Stimulated activated CD4-positive, alpha-beta T cell treated with anti-CD3 and anti-CD28 coated beads, Interleukin-15, amount 100 ng/mL, for 24 hours (primary cell): Measurements from ENCODE around the gene RNASE7.
"Not testable (repeated sequence)": the region's sequence is repeated elsewhere in the genome, so short reads cannot be mapped to it uniquely, and the experiment has no call there.

Experiments used
- DNase-seq: peaks from one replicate; pipeline ENCODE4 v3.0.0-alpha.2; 2020

Gene RNASE7

GRCh38 chr14:21041676-21042433, at the start of gene RNASE7:
TSS of gene RNASE7 (plus strand) at chr14:21042362. CDS start at chr14:21042993, 631 bp downstream.
- no peak for DNase-seq

GRCh38 chr14:20996521-20996920, 45.6 kb upstream of the RNASE7 start:
- DNase-seq: no peak

- DNase-seq: no peak
Observed at GRCh38 chr14:20997115-20997514, 45.0 kb upstream of the RNASE7 start.

GRCh38 chr14:20997564-20997963, 44.6 kb upstream of the RNASE7 start:
- no peak for DNase-seq

GRCh38 chr14:20998139-20998538, 44.0 kb upstream of the RNASE7 start:
- DNase-seq: no peak

GRCh38 chr14:20998674-20999366, 43.3 kb upstream of the RNASE7 start, which contains the start of gene SLC39A2:
TSS of gene SLC39A2 (plus strand) at chr14:20999293. CDS start at chr14:20999447, 154 bp downstream.
- no peak for DNase-seq

- DNase-seq: no peak
Observed at GRCh38 chr14:20999591-20999990, 42.6 kb upstream of the RNASE7 start.

- no peak for DNase-seq
Observed at GRCh38 chr14:21001218-21001617, 40.9 kb upstream of the RNASE7 start.

- no peak for DNase-seq
Observed at GRCh38 chr14:21003788-21004346, 38.3 kb upstream of the RNASE7 start.

GRCh38 chr14:21009721-21010120, 32.4 kb upstream of the RNASE7 start:
- DNase-seq: not testable (repeated sequence)

GRCh38 chr14:21011136-21011535, 31.0 kb upstream of the RNASE7 start:
- DNase-seq: no peak

GRCh38 chr14:21014761-21015190, 27.4 kb upstream of the RNASE7 start:
- DNase-seq: peak; percentile 88

- no peak for DNase-seq
Observed at GRCh38 chr14:21015312-21015711, 26.9 kb upstream of the RNASE7 start.

- DNase-seq: no peak
Observed at GRCh38 chr14:21016413-21017190, 25.6 kb upstream of the RNASE7 start.

GRCh38 chr14:21017528-21018245, 24.5 kb upstream of the RNASE7 start:
- no peak for DNase-seq

- DNase-seq: no peak
Observed at GRCh38 chr14:21018286-21018685, 23.9 kb upstream of the RNASE7 start.

GRCh38 chr14:21018781-21019180, 23.4 kb upstream of the RNASE7 start:
- no peak for DNase-seq

GRCh38 chr14:21019366-21019765, 22.8 kb upstream of the RNASE7 start:
- no peak for DNase-seq

GRCh38 chr14:21020977-21021545, 21.1 kb upstream of the RNASE7 start:
- no peak for DNase-seq

GRCh38 chr14:21022686-21023085, 19.5 kb upstream of the RNASE7 start:
- DNase-seq: no peak

- DNase-seq: no peak
Observed at GRCh38 chr14:21023174-21023573, 19.0 kb upstream of the RNASE7 start.
